Measurements from ENCODE around the gene METTL27. TPM values are rescaled to one million over a fixed set of nuclear protein-coding genes. Genes with fewer than 3 reads are reported as not detected.

METTL27 gene
- total and polyA plus RNA-seq, 2 of the 8 experiments (the other 6 are each of a cell fraction or from before 2014, with no cell fraction given), result 6.2 to 12.0 TPM

DNA sequence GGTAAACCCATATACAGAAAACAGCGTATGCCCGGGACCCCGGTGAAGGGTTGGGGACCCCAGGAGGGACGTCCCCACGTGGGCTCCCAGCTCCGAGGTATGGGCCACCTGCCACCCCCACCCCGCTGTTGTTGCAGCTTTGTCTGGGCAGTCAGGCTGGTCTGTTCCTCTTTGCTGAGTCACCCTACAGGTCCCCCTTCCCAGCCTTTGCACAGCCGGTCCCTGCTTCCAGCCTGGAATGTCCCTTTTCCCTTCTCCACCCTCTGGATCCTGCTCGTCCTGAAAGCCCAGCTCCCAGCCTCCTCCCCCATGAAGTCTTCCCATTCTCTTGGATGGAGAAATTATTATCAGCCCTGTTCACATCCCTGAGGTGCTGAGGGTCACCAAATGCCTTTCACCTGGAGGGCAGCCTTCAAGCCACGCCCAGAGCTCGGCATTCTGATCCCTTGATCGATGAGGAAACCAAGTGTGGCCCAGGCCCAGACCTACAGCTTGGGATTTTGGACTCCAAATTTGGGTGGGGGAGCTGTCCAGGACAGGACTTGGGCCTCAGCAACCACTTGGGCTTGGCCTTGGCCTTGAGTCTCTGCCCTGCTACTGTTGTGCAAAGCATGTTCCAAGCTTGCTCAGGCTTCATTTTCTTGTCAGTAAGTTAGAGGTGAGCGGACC lies 8.9 kb downstream of the METTL27 start:
- Histone ChIP-seq H3K4me3 (ENCODE audit: extremely low read depth in 1 of 4, insufficient read depth in 2 of 4, low read depth in 3 of 4, low read length in 4 of 4) (peak overlapping the region in 1 of 4 experiments; percentile 59; a peak in 1 of 8 replicates), H3K27ac (ENCODE audit: low read depth, low read length) (peak overlapping the region; percentile 71), H3K9ac (replicated peaks in 1 of 4; ENCODE audit: extremely low read depth in 1 of 4, low read depth in 3 of 4, low read length in 3 of 4) (0 out of 7 replicates have a peak overlapping the region, but pooled peaks of 1 of the 4 experiments have one; percentile 33), H4K20me1 (replicated peaks in 1 of 2; ENCODE audit: control insufficient read depth in 1 of 2, insufficient read depth in 2 of 2, low read length in 2 of 2) (no peaks in the 10 kb centered on the region), H2BK120ac (replicated peaks; ENCODE audit: low read depth, low read length) (peak overlapping the region; percentile 25), H3K18ac (ENCODE audit: extremely low read depth, low read length) (peak overlapping the region; percentile 95), H3K23ac (ENCODE audit: insufficient read length) (no peak overlapping the region), H4K5ac (ENCODE audit: insufficient read length, low read depth, low read length) (peak overlapping the region; percentile 24), H3K27me3 (replicated peaks in 1 of 4; ENCODE audit: control insufficient read depth in 3 of 4, extremely low read depth in 1 of 4, insufficient read depth in 3 of 4, low read length in 3 of 4) (peaks cover 0 to 4% (median 0%) of the 10 kb centered on the region in 4 experiments; a peak in 2 of 7 replicates), H4K91ac (replicated peaks; ENCODE audit: insufficient read length, low read length) (peak overlapping the region; percentile 45), H3K4ac (replicated peaks; ENCODE audit: insufficient read length, low read depth, low read length) (no peak overlapping the region), H3K9me3 (ENCODE audit: insufficient read depth in 2 of 2, low read depth in 1 of 2, low read length in 1 of 2) (peaks cover 5 to 7% of the 10 kb centered on the region in 2 experiments; a peak in 2 of 4 replicates), H2BK15ac (ENCODE audit: low read length) (peak overlapping the region; percentile 95; the same call in 1 of the 2 replicates), H3K4me2 (ENCODE audit: insufficient read depth in 1 of 2, low read depth in 2 of 2, low read length in 2 of 2) (peak overlapping the region; percentile 47 to 63), H3K14ac (ENCODE audit: insufficient read length) (no peak overlapping the region), H3K4me1 (replicated peaks in 1 of 4; ENCODE audit: control insufficient read depth in 3 of 4, insufficient read depth in 4 of 4, low read length in 3 of 4) (peaks cover 16 to 43% (median 33%) of the 10 kb centered on the region in 4 experiments), H3K36me3 (ENCODE audit: control insufficient read depth in 2 of 4, insufficient read depth in 4 of 4, low read length in 3 of 4) (no peaks in the 10 kb centered on the region; a peak in 1 of 8 replicates), H2AFZ (ENCODE audit: low read length) (no peak overlapping the region), H2BK5ac (ENCODE audit: low read depth, low read length) (peak overlapping the region; percentile 93), H3K23me2 (ENCODE audit: low read depth, low read length) (peaks cover 13% of the 10 kb centered on the region; the same call in 1 of the 2 replicates), H4K8ac (ENCODE audit: extremely low read depth, insufficient read depth, low read length) (0 out of 2 replicates have a peak overlapping the region, but pooled peaks have one; percentile 7), H3K79me2 (ENCODE audit: control insufficient read depth in 1 of 2, insufficient read depth in 2 of 2, low read length in 2 of 2) (no peaks in the 10 kb centered on the region; a peak in 1 of 4 replicates), H2BK20ac (ENCODE audit: low read length) (peak overlapping the region; percentile 82), H3K56ac (replicated peaks; ENCODE audit: insufficient read length, low read depth, low read length) (no peak overlapping the region), H2AK5ac (ENCODE audit: low read depth, low read length) (peak overlapping the region; percentile 84; the same call in 1 of the 2 replicates), H2BK12ac (ENCODE audit: low read depth, low read length) (peak overlapping the region; percentile 99), H3K79me1 (ENCODE audit: low read depth, low read length) (peaks cover 5% of the 10 kb centered on the region; the same call in 1 of the 2 replicates)
- ChIA-PET POLR2A (ENCODE audit: partially characterized antibody) (interaction anchor here (0.7 to 6.8 kb wide), 11 partner anchors 7 to 137 kb away, joined by 3 to 96 read pairs (median 4); partner anchors contain the start of genes ABHD11 and METTL27), CTCF (ENCODE audit: partially characterized antibody) (interaction anchor here (0.6 to 4.9 kb wide), 13 partner anchors 11 to 226 kb away, joined by 3 to 52 read pairs (median 4); no protein-coding TSS in a partner anchor)
- no peak for TF ChIP-seq CTBP2 (IDR thresholded peaks at IDR 0.05; ENCODE audit: borderline replicate concordance, insufficient read depth, insufficient read length, low read length)
- TF ChIP-seq TEAD4 (IDR thresholded peaks at IDR 0.05; ENCODE audit: low read depth, low read length), result 0 out of 2 replicates have a peak, but pooled peaks have one; percentile 46
- TF ChIP-seq, protein P1, sequence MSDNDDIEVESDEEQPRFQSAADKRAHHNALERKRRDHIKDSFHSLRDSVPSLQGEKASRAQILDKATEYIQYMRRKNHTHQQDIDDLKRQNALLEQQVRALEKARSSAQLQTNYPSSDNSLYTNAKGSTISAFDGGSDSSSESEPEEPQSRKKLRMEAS (IDR thresholded peaks at IDR 0.05), result peak; percentile 48; the same call in 1 of the 2 replicates
- peak; percentile 91 for TF ChIP-seq BACH1 (IDR thresholded peaks at IDR 0.05; ENCODE audit: low read length)
- TF ChIP-seq SP2 (IDR thresholded peaks at IDR 0.05; ENCODE audit: low read length), result no peak
- TF ChIP-seq JUND (IDR thresholded peaks at IDR 0.05; ENCODE audit: low read length), result peak; percentile 72
- 0 out of 2 replicates have a peak, but pooled peaks have one; percentile 7 for TF ChIP-seq KDM1A (IDR thresholded peaks at IDR 0.05; ENCODE audit: borderline replicate concordance, low read length)
- no peak for TF ChIP-seq HDAC6 (IDR thresholded peaks at IDR 0.05; ENCODE audit: low read depth, low read length)
- TF ChIP-seq POLR2A (IDR thresholded peaks at IDR 0.05; ENCODE audit: control extremely low read depth in 1 of 2, low read depth in 2 of 2, low read length in 2 of 2), result peak in 1 of 2 experiments; percentile 70; a peak in 2 of 3 replicates
- peak; percentile 87 for TF ChIP-seq MAFK (IDR thresholded peaks at IDR 0.05; ENCODE audit: low read depth, low read length)
- TF ChIP-seq TBP (IDR thresholded peaks at IDR 0.05; ENCODE audit: low read depth, low read length), result 0 out of 2 replicates have a peak, but pooled peaks have one; percentile 21
- WGBS, 2 experiments (ENCODE audit: extremely low coverage in 1 of 2, insufficient coverage in 1 of 2, insufficient read length in 1 of 2, insufficient replicate concordance in 2 of 2, low coverage in 1 of 2, low lambda C conversion rate in 2 of 2, missing lambda C conversion rate in 1 of 2), result 49% methylated on average over 13 of the region's 13 CpGs; no CpG with 5 or more reads in 1 of the 2 experiments
- no peak for DNase-seq (ENCODE audit: low read depth in 1 of 2, low spot score in 2 of 2)
- FAIRE-seq, result no peak

Measured in H1 (cell line).